K562 (cell line): Measurements from ENCODE around the gene ZNF264. TPM values are rescaled to one million over a fixed set of nuclear protein-coding genes. Genes with fewer than 3 reads are reported as not detected.

Source experiments
- ATF2 ChIP-seq: sonication (generic); formaldehyde crosslinking; IDR thresholded peaks from 2 replicates; pipeline ENCODE4 v1.8.1; 2022; ENCODE audit warnings: missing genetic modification reagents
- CBX3 ChIP-seq, 2 experiments: IDR thresholded peaks; 1 replicate in 1 of 2; 2 replicates in 1 of 2; pipeline ENCODE4 v1.6.1; 2012; ENCODE audit warnings: inconsistent platforms in 2 of 2, low read length in 2 of 2, borderline replicate concordance in 1 of 2, control low read depth in 1 of 2
- EHMT2 ChIP-seq: fragments of 450-650 bp; IDR thresholded peaks from 2 replicates; pipeline ENCODE4 v1.6.1; 2018; ENCODE audit warnings: antibody characterized with exemption
- HMG20B ChIP-seq: fragments of 250-450 bp; sonication (Bioruptor Pico); IDR thresholded peaks from 2 replicates; pipeline ENCODE4 v1.5.0; 2021; ENCODE audit warnings: mild to moderate bottlenecking
- HNRNPLL ChIP-seq: fragments of 200-400 bp; formaldehyde crosslinking; IDR thresholded peaks from 2 replicates; pipeline ENCODE4 v1.6.1; 2017; ENCODE audit warnings: low read length, low read depth, mild to moderate bottlenecking; ENCODE audit not compliant: poor library complexity, severe bottlenecking
- KLF13 ChIP-seq: fragments of 450-650 bp; IDR thresholded peaks from 2 replicates; pipeline ENCODE4 v1.6.1; 2016; ENCODE audit warnings: missing genetic modification characterization, low read depth, mild to moderate bottlenecking, missing compliant biosample characterization, moderate library complexity, borderline replicate concordance
- MIER1 ChIP-seq: fragments of 450-650 bp; IDR thresholded peaks from 2 replicates; pipeline ENCODE4 v1.6.1; 2016; ENCODE audit warnings: antibody characterized with exemption, mild to moderate bottlenecking, low read depth
- MYNN ChIP-seq, 2 experiments: sonication (generic); formaldehyde crosslinking in 1 of 2; IDR thresholded peaks; 2 replicates each; pipeline versions ENCODE4 v1.5.0 to v1.6.1; 2016 to 2020; ENCODE audit warnings: antibody characterized with exemption in 1 of 2, missing genetic modification reagents in 1 of 2
- NRF1 ChIP-seq, 2 experiments: fragments of 450-650 bp; IDR thresholded peaks in 1 of 2; conservative IDR thresholded peaks in 1 of 2; 2 replicates each; pipeline ENCODE4 v1.6.1; 2014; ENCODE audit warnings: mild to moderate bottlenecking in 2 of 2
- NUFIP1 ChIP-seq: fragments of 450-650 bp; IDR thresholded peaks from 2 replicates; pipeline ENCODE4 v1.6.1; 2018; ENCODE audit not compliant: partially characterized antibody
- RAD21 ChIP-seq, 2 experiments: fragments of 250-450 bp in 1 of 2; fragments of 450-650 bp in 1 of 2; sonication (Bioruptor Pico) in 1 of 2; formaldehyde crosslinking in 1 of 2; IDR thresholded peaks in 1 of 2; conservative IDR thresholded peaks in 1 of 2; 2 replicates each; pipeline versions ENCODE4 v1.4.0 to v1.8.0; 2020 to 2022; ENCODE audit warnings: mild to moderate bottlenecking in 2 of 2, moderate library complexity in 1 of 2
- RBM15 ChIP-seq: fragments of 200-400 bp; formaldehyde crosslinking; IDR thresholded peaks from 2 replicates; pipeline ENCODE4 v1.6.1; 2018; ENCODE audit warnings: mild to moderate bottlenecking, low read length, moderate library complexity; ENCODE audit not compliant: insufficient read depth
- RNF2 ChIP-seq: sonication (generic); IDR thresholded peaks from 2 replicates; pipeline ENCODE4 v1.6.1; 2016
- SMARCE1 ChIP-seq: fragments of 450-650 bp; IDR thresholded peaks from 2 replicates; pipeline ENCODE4 v1.7.1; 2016; ENCODE audit warnings: mild to moderate bottlenecking
- TAF15 ChIP-seq: fragments of 200-400 bp; formaldehyde crosslinking; IDR thresholded peaks from 2 replicates; pipeline ENCODE4 v1.6.1; 2017; ENCODE audit warnings: mild to moderate bottlenecking, low read depth, low read length, moderate library complexity
- TBP ChIP-seq: optimal IDR thresholded peaks from 2 replicates; pipeline ENCODE3; 2011; ENCODE audit warnings: low read depth, low read length, improper control_type of control experiment
- TFE3 ChIP-seq: fragments of 450-650 bp; formaldehyde crosslinking; IDR thresholded peaks from 2 replicates; pipeline ENCODE4 v1.4.0; 2020; ENCODE audit warnings: mild to moderate bottlenecking, mixed read lengths
- TSC22D4 ChIP-seq: fragments of 450-650 bp; IDR thresholded peaks from 2 replicates; pipeline ENCODE4 v1.6.1; 2016; ENCODE audit warnings: missing genetic modification characterization, missing biosample characterization, control low read depth
- XRCC3 ChIP-seq: fragments of 450-650 bp; IDR thresholded peaks from 2 replicates; pipeline ENCODE4 v1.6.1; 2017; ENCODE audit warnings: mild to moderate bottlenecking, moderate library complexity
- ZNF143 ChIP-seq: sonication (generic); formaldehyde crosslinking; IDR thresholded peaks from 2 replicates; pipeline ENCODE4 v1.9.0; 2022; ENCODE audit warnings: mild to moderate bottlenecking, missing genetic modification reagents
- ZNF217 ChIP-seq: sonication (generic); formaldehyde crosslinking; IDR thresholded peaks from 2 replicates; pipeline ENCODE4 v1.8.0; 2022; ENCODE audit warnings: mild to moderate bottlenecking, missing genetic modification reagents
- ZNF263 ChIP-seq: sonication (generic); formaldehyde crosslinking; IDR thresholded peaks from 2 replicates; pipeline ENCODE4 v1.8.0; 2022; ENCODE audit warnings: mild to moderate bottlenecking, missing genetic modification reagents, borderline replicate concordance
- ZNF316 ChIP-seq: fragments of 450-650 bp; IDR thresholded peaks from 2 replicates; pipeline ENCODE4 v1.6.1; 2016
- polyA plus RNA-seq, 8 experiments: library from polyadenylated mRNA; depleted of rRNA in 4 of 8; stranded (reverse) in 5 of 8; unstranded in 3 of 8; fragments of >200 nt; fragmentation: Nextera tagmentation in 2 of 8; fragmentation: Illumina TruSeq in 1 of 8; extraction: Ambion mirVana in 2 of 8; extraction: Trizol in 1 of 8; gene quantifications; 2 replicates each; pipeline versions ENCODE4 v1.2.1 to v1.2.3, GENCODE V29; 2011 to 2014; ENCODE audit warnings: inconsistent platforms in 1 of 8, missing spikeins in 1 of 8
- total RNA-seq, 7 experiments: library from RNA; depleted of rRNA in 6 of 7; stranded (reverse); fragments of >200 nt in 6 of 7; fragmentation: Illumina TruSeq in 2 of 7; extraction: Trizol in 2 of 7; gene quantifications; 2 replicates each; pipeline versions ENCODE4 v1.2.1 to v1.2.3, GENCODE V29; 2011 to 2021; ENCODE audit warnings: low replicate concordance in 1 of 7
- TF ChIP-seq, protein P1 (sequence below): fragments of 250-450 bp; sonication (Bioruptor Pico); IDR thresholded peaks from 2 replicates; pipeline ENCODE4 v1.4.0; 2020; ENCODE audit warnings: mild to moderate bottlenecking, moderate library complexity, borderline replicate concordance

ZNF264 gene
- total and polyA plus RNA-seq, 9 of the 15 experiments (the other 6 are each of a cell fraction or from before 2014, with no cell fraction given), result 0.08 to 7.9 (median 1.3) TPM

DNA sequence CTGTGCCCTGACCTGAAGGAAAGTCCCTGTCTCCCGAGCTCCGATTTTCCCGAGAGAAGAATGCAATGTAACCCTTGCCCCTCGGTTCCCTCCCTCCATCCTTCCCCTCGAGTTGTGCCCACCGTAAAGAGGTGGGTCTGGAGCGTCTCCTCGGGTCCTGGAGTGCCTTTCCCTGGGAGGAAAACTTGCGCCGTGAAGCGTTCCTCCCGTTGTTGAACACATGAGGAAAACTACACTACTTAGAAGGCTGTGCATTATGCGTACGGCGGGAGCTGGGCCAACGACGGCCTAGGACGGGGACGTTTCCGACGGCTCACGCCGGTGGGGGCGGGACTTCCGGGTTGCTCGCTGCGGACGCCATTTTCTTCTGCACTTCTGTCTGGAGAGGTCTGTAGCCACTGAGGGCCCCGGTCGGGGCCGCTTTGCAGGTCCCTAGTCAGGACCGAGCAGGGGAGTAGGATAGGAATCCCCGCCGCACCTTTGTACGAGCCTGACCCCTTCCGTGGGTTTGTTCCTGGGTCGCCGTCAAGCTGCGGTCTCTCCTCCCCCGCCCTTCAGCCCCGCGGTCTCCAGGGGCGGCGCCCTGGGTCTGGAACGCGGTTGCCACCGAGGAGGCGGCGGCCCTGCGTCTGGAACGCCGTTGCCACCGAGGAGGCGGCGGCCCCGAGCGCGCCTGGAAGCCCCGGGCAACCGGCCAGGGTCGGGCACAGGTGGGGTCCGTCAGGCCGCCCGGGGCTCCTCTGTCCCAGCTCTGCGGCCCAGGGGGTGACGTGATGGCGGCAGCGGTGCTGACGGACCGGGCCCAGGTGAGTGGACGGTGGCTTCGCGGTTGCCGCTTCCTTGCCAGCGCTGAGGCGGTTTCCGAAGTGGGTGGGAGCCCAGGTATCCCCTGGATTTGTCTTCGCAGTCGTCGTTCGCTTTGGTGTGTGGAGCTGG is at the start of gene ZNF264 (continued):
- TF ChIP-seq, protein P1, sequence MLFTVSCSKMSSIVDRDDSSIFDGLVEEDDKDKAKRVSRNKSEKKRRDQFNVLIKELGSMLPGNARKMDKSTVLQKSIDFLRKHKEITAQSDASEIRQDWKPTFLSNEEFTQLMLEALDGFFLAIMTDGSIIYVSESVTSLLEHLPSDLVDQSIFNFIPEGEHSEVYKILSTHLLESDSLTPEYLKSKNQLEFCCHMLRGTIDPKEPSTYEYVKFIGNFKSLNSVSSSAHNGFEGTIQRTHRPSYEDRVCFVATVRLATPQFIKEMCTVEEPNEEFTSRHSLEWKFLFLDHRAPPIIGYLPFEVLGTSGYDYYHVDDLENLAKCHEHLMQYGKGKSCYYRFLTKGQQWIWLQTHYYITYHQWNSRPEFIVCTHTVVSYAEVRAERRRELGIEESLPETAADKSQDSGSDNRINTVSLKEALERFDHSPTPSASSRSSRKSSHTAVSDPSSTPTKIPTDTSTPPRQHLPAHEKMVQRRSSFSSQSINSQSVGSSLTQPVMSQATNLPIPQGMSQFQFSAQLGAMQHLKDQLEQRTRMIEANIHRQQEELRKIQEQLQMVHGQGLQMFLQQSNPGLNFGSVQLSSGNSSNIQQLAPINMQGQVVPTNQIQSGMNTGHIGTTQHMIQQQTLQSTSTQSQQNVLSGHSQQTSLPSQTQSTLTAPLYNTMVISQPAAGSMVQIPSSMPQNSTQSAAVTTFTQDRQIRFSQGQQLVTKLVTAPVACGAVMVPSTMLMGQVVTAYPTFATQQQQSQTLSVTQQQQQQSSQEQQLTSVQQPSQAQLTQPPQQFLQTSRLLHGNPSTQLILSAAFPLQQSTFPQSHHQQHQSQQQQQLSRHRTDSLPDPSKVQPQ (CRISPR knock-in tag), result no peak
- TF ChIP-seq HNRNPLL, result no peak
- TF ChIP-seq ZNF217 (CRISPR knock-in tag), result no peak
- TF ChIP-seq TFE3 (CRISPR knock-in tag), result no peak
- TF ChIP-seq RAD21 (CRISPR knock-in tag; conservative IDR thresholded peaks at IDR 0.05 in 1 of 2, IDR thresholded peaks at IDR 0.05 in 1 of 2), result no peak
- TF ChIP-seq MYNN (IDR thresholded peaks at IDR 0.05), result no peak
- TF ChIP-seq MYNN (CRISPR knock-in tag; IDR thresholded peaks at IDR 0.05), result no peak
- no peak for TF ChIP-seq RBM15
- TF ChIP-seq SMARCE1, result no peak
- TF ChIP-seq KLF13, result no peak
- no peak for TF ChIP-seq ZNF263 (CRISPR knock-in tag)
- TF ChIP-seq ATF2, result no peak
- no peak for TF ChIP-seq RNF2
- no peak for TF ChIP-seq NUFIP1
- TF ChIP-seq CBX3 (IDR thresholded peaks at IDR 0.05; ENCODE audit: borderline replicate concordance in 1 of 2, low read length in 2 of 2), result no peak
- TF ChIP-seq ZNF316, result no peak
- TF ChIP-seq TSC22D4 (tag), result no peak
- no peak for TF ChIP-seq ZNF143 (CRISPR knock-in tag)
- TF ChIP-seq NRF1 (conservative IDR thresholded peaks at IDR 0.05 in 1 of 2, IDR thresholded peaks at IDR 0.05 in 1 of 2), result no peak
- no peak for TF ChIP-seq XRCC3
- TF ChIP-seq HMG20B (CRISPR knock-in tag), result no peak
- no peak for TF ChIP-seq TBP
- TF ChIP-seq EHMT2, result peak; percentile 84; the same call in 1 of the 2 replicates
- no peak for TF ChIP-seq TAF15
- TF ChIP-seq MIER1, result no peak
